NCI-H82 treated with DMSO at 0.1 percent for 48 hours (cell line): ENCODE results near the gene ATP11A.
A peak's percentile ranks its signal among the peaks of the same experiment; 100 is the strongest.
"Not testable (repeated sequence)": the region's sequence is repeated elsewhere in the genome, so short reads cannot be mapped to it uniquely, and the experiment has no call there.

Experiments used
- DNase-seq: peaks from one replicate; lab custom pipeline; 2025; ENCODE audit not compliant: unreplicated experiment; lab: John Stamatoyannopoulos, UW

ATP11A gene

GRCh38 chr13:112873851-112874750, 184.3 kb downstream of the ATP11A start:
- DNase-seq: peak; percentile 17

DNA sequence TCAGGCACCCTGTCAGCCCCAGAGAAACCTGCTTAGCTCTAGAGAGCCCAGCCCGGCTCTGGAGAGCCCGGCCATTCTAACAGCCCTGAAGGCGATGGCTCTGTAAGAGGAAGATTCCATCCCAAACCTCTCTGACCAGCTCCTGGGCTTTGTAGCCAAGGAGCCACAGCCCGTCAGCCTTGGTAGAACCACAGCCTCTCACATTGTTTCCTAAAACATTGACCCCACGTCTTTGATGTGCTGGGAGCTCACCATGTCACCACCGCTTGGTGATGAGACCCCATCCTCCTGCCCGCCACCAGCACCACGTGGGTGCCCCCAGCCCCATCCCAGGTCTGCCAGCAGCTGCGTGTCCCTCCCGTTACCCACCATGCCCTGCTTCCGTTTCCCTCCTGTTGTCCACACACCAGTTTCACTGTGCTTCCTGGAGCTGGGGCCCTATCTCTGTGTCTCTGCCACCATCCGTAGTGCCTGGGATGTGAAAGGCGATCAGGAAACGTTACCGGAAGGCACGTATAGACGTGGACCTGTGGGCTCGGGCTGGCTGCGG, 185.0 kb downstream of the ATP11A start:
- DNase-seq: no peak

- DNase-seq: no peak
Measured at GRCh38 chr13:112875627-112876026, 185.8 kb downstream of the ATP11A start.

- DNase-seq: no peak
Measured at GRCh38 chr13:112876305-112877000, 186.6 kb downstream of the ATP11A start.

GRCh38 chr13:112877066-112877465, 187.2 kb downstream of the ATP11A start:
- DNase-seq: no peak

DNA sequence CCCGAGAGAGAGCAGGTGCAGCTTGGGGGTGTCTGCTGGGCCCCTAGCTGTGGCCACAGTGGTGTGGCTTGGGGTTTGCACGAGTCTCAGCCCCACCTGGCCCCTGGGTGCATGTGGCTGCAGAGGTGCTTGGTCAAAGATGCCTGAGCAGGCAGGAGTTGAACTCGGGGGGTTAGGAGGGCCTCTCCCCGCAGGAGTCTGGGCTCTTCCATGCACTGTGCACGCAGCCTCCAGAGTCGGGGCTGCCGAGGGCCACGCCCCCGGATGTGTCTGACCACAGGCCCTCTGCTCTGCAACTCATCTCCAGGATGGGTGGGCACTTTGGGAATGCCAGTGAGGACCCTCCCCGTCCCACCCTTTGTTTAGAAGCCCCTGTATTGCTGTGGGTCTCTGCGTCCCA, 187.7 kb downstream of the ATP11A start:
- no peak for DNase-seq

DNA sequence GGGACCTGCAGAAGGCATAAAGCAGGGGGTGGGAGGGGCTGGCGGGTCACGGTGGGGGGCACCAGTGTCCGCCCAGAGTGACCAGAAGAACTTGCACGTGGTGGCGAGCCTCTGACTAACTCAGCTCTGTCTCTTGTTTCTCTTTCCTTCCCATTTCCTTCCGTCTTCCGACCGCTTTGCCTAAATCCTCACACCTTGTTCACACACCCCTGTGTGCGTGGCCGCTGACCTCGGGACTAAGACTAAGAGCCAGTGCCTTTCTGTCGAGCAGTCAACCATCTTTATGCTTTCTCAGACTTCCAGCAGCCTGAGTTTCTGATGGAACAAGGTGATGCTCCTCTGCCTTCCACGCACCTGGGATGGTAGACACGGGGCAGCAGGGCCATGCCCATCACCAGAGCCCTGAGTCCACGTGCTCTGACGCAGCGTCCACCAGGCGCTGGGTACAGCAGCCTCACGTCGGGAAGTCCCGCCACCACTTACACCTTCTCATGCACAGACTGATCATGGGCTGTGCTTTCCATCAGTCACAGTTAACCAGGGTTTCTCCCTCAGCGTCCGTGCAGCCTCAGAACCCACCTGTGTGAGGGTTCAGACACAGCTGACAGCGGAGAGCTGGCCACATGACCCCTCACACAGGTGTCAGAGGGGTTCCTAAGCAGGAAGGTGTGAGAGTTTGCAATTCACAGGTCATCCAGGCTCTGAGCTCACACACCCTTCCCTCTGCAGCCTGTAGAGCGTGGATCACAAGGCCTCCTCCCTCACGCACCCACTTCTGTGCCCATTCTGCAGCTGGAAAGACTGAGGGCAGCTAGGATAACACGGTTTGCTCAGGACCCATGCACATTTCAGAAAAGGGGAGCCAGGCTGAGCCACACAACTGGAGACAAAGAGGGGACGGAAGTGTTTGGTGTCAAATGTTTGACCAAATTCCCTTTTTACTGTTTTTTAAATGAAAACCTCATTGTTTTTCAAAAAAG, 188.4 kb downstream of the ATP11A start:
- no peak for DNase-seq

DNA sequence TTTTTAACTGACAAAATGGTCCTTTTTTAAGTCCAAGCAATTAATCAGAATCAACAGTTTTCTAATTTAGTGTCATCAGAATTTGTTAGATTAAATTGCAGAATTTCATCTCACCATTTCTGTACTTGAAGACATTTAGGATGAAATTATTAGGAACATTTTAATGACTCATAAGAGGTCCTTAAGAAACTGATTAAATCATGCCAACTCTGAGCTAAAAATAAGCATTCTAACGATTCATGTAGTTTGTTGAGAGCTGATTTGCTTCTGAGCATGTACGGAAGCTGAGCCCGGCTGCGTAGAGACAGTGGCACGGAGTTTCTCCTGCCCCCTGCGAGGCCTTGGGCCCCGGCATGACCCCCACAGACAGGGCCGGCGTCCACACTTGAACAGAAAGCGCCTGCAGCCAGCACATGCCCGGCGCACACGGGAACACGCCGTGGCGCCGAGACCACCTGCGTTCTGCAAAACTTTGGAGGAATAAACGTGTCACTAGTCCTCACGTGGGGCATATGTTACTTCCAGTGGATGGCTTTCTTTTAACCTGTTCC, 189.5 kb downstream of the ATP11A start:
- no peak for DNase-seq

- no peak for DNase-seq
Measured at GRCh38 chr13:112880221-112880641, 190.4 kb downstream of the ATP11A start.

GRCh38 chr13:112880976-112881540, 191.2 kb downstream of the ATP11A start:
- DNase-seq: no peak

- no peak for DNase-seq
Measured at GRCh38 chr13:112881656-112882554, 192.1 kb downstream of the ATP11A start.

GRCh38 chr13:112882555-112883024, 192.8 kb downstream of the ATP11A start:
- no peak for DNase-seq

DNA sequence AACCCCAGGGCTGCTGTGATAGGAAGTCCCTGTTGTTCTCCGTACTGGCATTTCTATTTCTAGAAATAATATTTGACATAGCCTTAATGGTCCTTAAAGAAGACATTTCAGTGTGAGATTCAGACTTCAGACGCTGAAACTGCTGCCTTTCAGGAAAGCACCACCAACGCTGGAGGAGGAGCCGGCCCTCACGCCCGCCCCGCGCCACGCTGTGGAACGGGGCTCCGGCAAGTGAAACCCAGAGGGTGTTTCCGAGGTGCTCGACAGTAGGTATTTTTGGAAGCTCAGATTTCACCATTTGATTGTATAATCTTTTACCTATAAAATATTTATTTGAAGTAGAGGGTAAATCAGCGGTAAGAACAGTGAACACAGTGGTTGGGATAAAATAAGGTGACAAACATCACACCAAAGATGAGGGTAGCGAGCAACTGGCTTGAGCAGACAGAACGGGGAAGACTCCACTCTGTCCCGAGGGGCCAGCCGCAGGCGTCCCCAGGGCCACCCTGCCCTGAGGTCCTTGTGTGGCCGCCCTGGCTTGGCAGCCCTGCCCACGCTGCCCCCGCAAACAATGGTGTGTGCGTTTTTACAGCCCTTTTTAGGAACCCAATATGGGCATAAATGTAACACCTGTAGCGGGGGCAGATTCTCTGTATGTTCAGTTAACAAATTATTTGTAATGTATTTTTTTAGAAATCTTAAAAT, 193.6 kb downstream of the ATP11A start:
- no peak for DNase-seq

DNA sequence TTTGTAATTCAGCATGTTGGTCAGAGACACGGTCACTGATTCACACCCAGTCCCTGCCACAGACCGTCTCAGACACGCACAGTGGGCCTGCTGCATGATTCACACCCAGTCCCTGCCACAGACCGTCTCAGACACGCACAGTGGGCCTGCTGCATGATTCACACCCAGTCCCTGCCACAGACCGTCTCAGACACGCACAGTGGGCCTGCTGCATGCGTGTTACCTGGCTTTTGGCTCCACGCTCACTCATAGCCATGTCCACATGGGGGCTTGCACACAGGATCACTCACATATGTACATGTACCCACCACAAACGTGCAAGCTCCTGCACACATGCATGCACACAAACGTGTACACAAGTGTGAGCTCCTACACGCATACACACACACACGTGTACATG, 194.9 kb downstream of the ATP11A start:
- DNase-seq: not testable (repeated sequence)

- DNase-seq: no peak
Measured at GRCh38 chr13:112885242-112885781, 195.5 kb downstream of the ATP11A start.

DNA sequence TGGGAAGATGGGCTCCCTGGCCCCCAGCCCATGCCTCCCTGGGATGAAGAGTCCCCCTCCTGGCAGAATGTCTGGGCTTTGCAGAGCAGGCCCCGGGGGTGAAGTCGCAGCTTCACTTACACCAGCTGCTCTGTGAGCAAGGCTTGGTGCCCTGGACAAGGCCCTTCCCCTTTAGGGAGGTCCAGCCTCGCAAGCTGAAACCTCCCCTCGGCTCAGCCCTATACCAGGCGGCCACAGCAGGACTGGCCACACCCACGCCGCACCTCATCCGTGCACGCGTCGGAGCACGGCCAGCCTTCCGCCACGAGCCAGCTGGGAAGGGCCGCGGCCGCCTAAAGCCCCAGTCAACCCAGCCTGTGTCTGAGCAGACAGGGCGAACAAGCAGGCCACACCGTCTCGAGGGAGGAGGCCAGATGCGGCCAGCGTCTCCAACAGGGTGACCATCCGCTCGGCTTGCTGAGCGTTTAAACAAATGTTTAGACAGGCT, 196.0 kb downstream of the ATP11A start:
- DNase-seq: peak; percentile 51

- no peak for DNase-seq
Measured at GRCh38 chr13:112887151-112887550, 197.3 kb downstream of the ATP11A start.

DNA sequence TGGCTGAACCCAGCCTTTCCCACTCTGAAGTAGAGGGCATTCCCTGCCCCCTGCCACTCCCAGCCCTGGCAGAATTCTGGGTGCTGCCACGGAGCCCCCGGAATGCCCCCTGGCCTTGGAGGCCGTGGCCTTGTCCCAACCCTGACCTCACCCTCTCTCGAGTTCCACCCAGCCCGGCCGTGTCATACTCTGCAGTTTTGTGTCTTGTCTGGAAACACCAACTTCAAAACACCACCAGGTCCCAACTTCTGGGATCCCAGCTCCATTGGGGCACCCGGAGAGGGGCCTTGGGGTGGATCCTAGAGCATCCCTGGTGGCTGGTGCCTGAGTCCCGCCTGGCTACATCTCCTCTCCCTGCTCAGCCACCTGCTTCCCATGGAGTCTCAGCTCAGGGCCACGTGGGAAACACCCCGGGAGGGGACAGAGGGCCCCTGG, 197.7 kb downstream of the ATP11A start:
- no peak for DNase-seq
